ENCODE data around the gene MYH4. TPM values are rescaled to one million over a fixed set of nuclear protein-coding genes. Genes with fewer than 3 reads are reported as not detected.

Gene MYH4
- total RNA-seq, 2 experiments from 2014 or later: not detected

DNA sequence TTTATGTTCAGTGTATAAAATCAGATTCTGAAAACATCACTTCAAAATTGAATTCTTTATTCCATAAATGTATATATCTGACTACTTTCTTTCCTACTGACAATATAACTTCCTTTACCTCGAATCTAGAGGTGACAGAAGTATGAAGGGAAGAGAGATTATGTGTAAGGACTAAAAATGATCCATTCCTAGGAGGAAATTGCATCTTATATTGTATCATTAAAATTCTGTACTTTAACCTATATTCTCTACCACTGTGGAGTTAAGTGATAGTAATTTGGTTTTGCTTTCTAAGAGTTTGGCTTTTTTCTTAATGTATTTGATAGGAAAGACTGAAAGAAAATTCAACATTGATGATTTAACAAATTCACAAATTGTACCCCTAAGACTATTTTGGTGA is 11.4 kb downstream of the MYH4 start:
- ChIA-PET CTCF (ENCODE audit: unreplicated experiment) (no interaction called here), POLR2A (no interaction called here)
- no peaks in the 10 kb centered on the region for H3K9me3 ChIP-seq (ENCODE audit: low read length)
- no TSS peak for BruUV-seq (replicated peaks)
- H3K9me2 ChIP-seq (ENCODE audit: insufficient read depth, low read length): no peaks in the 10 kb centered on the region
- no peak overlapping the region for H3K4me2 ChIP-seq (ENCODE audit: low read length)
- DNase-seq (ENCODE audit: low spot score): no peak
- no peaks in the 10 kb centered on the region for H4K20me1 ChIP-seq (ENCODE audit: insufficient read depth, low read length)
- H3K79me2 ChIP-seq (ENCODE audit: insufficient read depth, low read depth, low read length): no peaks in the 10 kb centered on the region
- H3K4me1 ChIP-seq (ENCODE audit: insufficient read depth, low read length, poor library complexity, severe bottlenecking): no peaks in the 10 kb centered on the region
- H3K4me3 ChIP-seq (ENCODE audit: low read depth, low read length, poor library complexity, severe bottlenecking): no peak overlapping the region
- no peaks in the 10 kb centered on the region for H3K36me3 ChIP-seq (ENCODE audit: insufficient read depth, low read length)
- no peak for TF ChIP-seq EZH2phosphoT487 (IDR thresholded peaks at IDR 0.05; ENCODE audit: borderline replicate concordance, low read depth, low read length)
- TF ChIP-seq, protein P1, sequence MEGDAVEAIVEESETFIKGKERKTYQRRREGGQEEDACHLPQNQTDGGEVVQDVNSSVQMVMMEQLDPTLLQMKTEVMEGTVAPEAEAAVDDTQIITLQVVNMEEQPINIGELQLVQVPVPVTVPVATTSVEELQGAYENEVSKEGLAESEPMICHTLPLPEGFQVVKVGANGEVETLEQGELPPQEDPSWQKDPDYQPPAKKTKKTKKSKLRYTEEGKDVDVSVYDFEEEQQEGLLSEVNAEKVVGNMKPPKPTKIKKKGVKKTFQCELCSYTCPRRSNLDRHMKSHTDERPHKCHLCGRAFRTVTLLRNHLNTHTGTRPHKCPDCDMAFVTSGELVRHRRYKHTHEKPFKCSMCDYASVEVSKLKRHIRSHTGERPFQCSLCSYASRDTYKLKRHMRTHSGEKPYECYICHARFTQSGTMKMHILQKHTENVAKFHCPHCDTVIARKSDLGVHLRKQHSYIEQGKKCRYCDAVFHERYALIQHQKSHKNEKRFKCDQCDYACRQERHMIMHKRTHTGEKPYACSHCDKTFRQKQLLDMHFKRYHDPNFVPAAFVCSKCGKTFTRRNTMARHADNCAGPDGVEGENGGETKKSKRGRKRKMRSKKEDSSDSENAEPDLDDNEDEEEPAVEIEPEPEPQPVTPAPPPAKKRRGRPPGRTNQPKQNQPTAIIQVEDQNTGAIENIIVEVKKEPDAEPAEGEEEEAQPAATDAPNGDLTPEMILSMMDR (conservative IDR thresholded peaks at IDR 0.05; ENCODE audit: low read length): no peak
- H3K27ac ChIP-seq (ENCODE audit: low read depth, low read length, poor library complexity, severe bottlenecking): no peak overlapping the region
- no peak overlapping the region for H2AFZ ChIP-seq (ENCODE audit: low read length)
- intact Hi-C loops (cut with micrococcal nuclease; ENCODE audit: unreplicated experiment): no loop called here

DNA sequence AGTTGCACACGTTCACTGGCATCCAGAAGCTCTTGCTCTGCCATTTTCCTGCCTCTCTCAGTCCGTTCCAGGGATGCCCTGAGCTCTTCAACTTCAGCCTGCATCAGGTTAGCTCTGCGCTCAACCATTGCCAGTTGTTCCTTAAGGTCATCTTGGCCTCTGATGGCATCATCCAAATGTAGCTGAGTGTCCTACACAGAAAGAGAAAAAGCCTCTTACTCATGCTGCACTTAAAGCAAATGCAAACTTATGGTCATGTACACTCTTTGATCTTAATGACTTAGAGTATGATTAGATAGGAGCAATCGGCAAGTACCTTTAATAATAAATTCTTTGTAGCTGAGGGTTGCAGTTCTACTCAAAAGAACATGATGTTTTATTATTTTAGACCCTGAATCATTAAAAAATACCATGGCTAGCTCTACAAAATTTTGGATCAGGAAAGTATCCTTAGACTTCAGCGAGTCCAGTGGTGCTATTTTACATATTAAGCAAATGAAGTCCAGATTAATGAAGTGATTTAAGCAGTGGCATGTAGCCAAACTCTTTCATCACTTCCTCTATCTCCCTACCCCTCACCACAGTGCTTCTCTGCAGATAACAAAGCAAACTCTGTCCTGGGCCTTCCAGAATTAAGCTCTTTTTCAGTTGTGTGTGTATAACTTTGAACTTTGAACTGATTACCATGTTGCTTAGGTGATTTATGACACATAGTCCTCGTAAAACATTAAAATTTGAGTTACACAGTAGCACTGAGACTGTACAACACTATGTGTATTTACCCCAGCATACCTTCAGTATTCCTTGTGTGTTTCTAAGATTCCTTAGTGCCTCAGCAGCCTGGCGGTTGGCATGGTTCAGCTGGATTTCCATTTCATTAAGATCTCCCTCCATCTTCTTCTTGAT is 22.1 kb downstream of the MYH4 start:
- TF ChIP-seq, protein P1 (conservative IDR thresholded peaks at IDR 0.05; ENCODE audit: low read length): no peak
- no peak for TF ChIP-seq EZH2phosphoT487 (IDR thresholded peaks at IDR 0.05; ENCODE audit: borderline replicate concordance, low read depth, low read length)
- Histone ChIP-seq H2AFZ (ENCODE audit: low read length) (no peak overlapping the region), H4K20me1 (ENCODE audit: insufficient read depth, low read length) (no peaks in the 10 kb centered on the region), H3K9me2 (ENCODE audit: insufficient read depth, low read length) (no peaks in the 10 kb centered on the region), H3K36me3 (ENCODE audit: insufficient read depth, low read length) (no peaks in the 10 kb centered on the region), H3K79me2 (ENCODE audit: insufficient read depth, low read depth, low read length) (no peaks in the 10 kb centered on the region), H3K4me1 (ENCODE audit: insufficient read depth, low read length, poor library complexity, severe bottlenecking) (no peaks in the 10 kb centered on the region), H3K4me2 (ENCODE audit: low read length) (no peak overlapping the region), H3K27ac (ENCODE audit: low read depth, low read length, poor library complexity, severe bottlenecking) (no peak overlapping the region), H3K4me3 (ENCODE audit: low read depth, low read length, poor library complexity, severe bottlenecking) (no peak overlapping the region), H3K9me3 (ENCODE audit: low read length) (no peaks in the 10 kb centered on the region)
- intact Hi-C loops (cut with micrococcal nuclease; ENCODE audit: unreplicated experiment): no loop called here
- BruUV-seq (replicated peaks): no TSS peak
- DNase-seq (ENCODE audit: low spot score): no peak
- CTCF ChIA-PET (ENCODE audit: unreplicated experiment): no interaction called here
- POLR2A ChIA-PET: interaction anchor here (0.6 to 1.3 kb wide), 3 partner anchors 15 to 1804 kb away, joined by 3 to 4 read pairs (median 3); no protein-coding TSS in a partner anchor

GRCh38 chr17:10439816-10440215 is 29.5 kb downstream of the MYH4 start:
- CTCF ChIA-PET (ENCODE audit: unreplicated experiment): no interaction called here
- Histone ChIP-seq H3K4me1 (ENCODE audit: insufficient read depth, low read length, poor library complexity, severe bottlenecking) (no peaks in the 10 kb centered on the region), H3K79me2 (ENCODE audit: insufficient read depth, low read depth, low read length) (no peaks in the 10 kb centered on the region), H4K20me1 (ENCODE audit: insufficient read depth, low read length) (no peaks in the 10 kb centered on the region), H3K9me2 (ENCODE audit: insufficient read depth, low read length) (no peaks in the 10 kb centered on the region), H3K36me3 (ENCODE audit: insufficient read depth, low read length) (no peaks in the 10 kb centered on the region), H3K4me2 (ENCODE audit: low read length) (no peak overlapping the region), H3K9me3 (ENCODE audit: low read length) (no peaks in the 10 kb centered on the region), H2AFZ (ENCODE audit: low read length) (no peak overlapping the region), H3K4me3 (ENCODE audit: low read depth, low read length, poor library complexity, severe bottlenecking) (no peak overlapping the region), H3K27ac (ENCODE audit: low read depth, low read length, poor library complexity, severe bottlenecking) (no peak overlapping the region)
- POLR2A ChIA-PET: no interaction called here
- TF ChIP-seq, protein P1 (conservative IDR thresholded peaks at IDR 0.05; ENCODE audit: low read length): no peak
- intact Hi-C loops (cut with micrococcal nuclease; ENCODE audit: unreplicated experiment): no loop called here
- DNase-seq (ENCODE audit: low spot score): no peak
- BruUV-seq (replicated peaks): no TSS peak
